Stimulated activated CD8-positive, alpha-beta memory T cell treated with anti-CD3 and anti-CD28 coated beads, Interleukin-2, amount 100 ng/mL, for 1 hour (primary cell): Measurements from ENCODE around the gene EPS8L3.
"Not testable (repeated sequence)": the region's sequence is repeated elsewhere in the genome, so short reads cannot be mapped to it uniquely, and the experiment has no call there.

Experiments used
- DNase-seq, 2 donors: peaks; one replicate each; pipeline ENCODE4 v3.0.0-alpha.2; 2020; ENCODE audit warnings: low read depth in 2 of 2

EPS8L3 gene

GRCh38 chr1:109711593-109712320 lies 52.0 kb downstream of the EPS8L3 start, which contains the start of gene GSTM5:
Gene GSTM5 (plus strand): TSS chr1:109712251. CDS start chr1:109712313, 62 bp downstream.
- not testable (repeated sequence) for DNase-seq

- not testable (repeated sequence) for DNase-seq
Measured at GRCh38 chr1:109709822-109710221, 53.9 kb downstream of the EPS8L3 start.

GRCh38 chr1:109708949-109709348 lies 54.8 kb downstream of the EPS8L3 start:
- not testable (repeated sequence) for DNase-seq

- no peak for DNase-seq
Measured at GRCh38 chr1:109705411-109705810, 58.3 kb downstream of the EPS8L3 start.

GRCh38 chr1:109704173-109704572 lies 59.5 kb downstream of the EPS8L3 start:
- DNase-seq = no peak

GRCh38 chr1:109702940-109703339 lies 60.8 kb downstream of the EPS8L3 start:
- not testable (repeated sequence) for DNase-seq
